ENCODE data around the gene TLR6. TPM values are rescaled to one million over a fixed set of nuclear protein-coding genes. Genes with fewer than 3 reads are reported as not detected.

TLR6 gene
- total RNA-seq, 1 experiment from 2014 or later = 0.11 TPM

DNA sequence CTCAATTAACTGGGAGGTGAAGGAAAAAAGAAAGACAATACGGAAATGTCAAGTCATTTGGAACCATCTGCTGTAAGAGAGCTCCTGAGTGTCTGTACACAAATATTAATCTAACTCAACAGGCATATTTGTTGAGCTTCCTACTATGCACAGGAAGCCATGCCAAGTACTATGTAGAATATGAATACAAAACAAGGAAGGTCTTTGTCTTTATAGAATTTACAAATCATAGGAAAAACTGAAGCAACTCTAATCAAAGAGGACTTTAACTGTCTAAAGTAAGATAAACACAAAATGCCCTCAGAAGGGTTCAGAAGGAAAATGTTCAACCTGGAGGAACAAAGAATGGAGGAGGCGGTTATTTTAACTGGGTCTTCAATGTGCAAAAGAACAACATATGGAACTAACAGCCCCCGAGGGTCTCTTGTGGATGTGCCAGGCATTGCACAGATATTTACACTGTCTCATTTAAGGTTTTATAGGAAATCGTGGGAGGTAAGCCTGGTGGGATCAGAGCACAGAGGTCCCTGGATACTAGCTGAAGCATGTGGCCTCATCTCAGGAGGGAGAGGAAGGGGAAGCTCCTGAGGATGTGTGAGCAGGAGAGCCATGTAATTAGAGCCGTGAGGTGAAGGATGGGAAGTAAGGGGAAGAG, 16.8 kb upstream of the TLR6 start:
- H3K27me3 Mint-ChIP-seq (ENCODE audit: low read depth) = no peaks in the 10 kb centered on the region
- DNase-seq (ENCODE audit: low spot score) (no peak), ATAC-seq (0 out of 2 replicates have a peak, but pooled peaks have one; percentile 36)
- H3K36me3 Mint-ChIP-seq = peaks cover 6% of the 10 kb centered on the region
- H3K9me3 Mint-ChIP-seq = peaks cover 13% of the 10 kb centered on the region
- no peak overlapping the region; the same call in 1 of the 2 replicates for H3K27ac Mint-ChIP-seq
- ChIA-PET POLR2A (no interaction called here), CTCF (interaction anchor here (0.6 to 2.5 kb wide), 4 partner anchors 12 to 1268 kb away, joined by 3 to 18 read pairs (median 6); no protein-coding TSS in a partner anchor)
- peaks cover 11% of the 10 kb centered on the region for H3K4me1 Mint-ChIP-seq
- no peak overlapping the region for H3K4me3 Mint-ChIP-seq
- TF ChIP-seq SP1 (CRISPR knock-in tag; conservative IDR thresholded peaks at IDR 0.05) (no peak), ZNF532 (CRISPR knock-in tag; IDR thresholded peaks at IDR 0.05; ENCODE audit: borderline replicate concordance) (no peak), ZNF219 (CRISPR knock-in tag; IDR thresholded peaks at IDR 0.05; ENCODE audit: borderline replicate concordance) (no peak), NFYB (CRISPR knock-in tag; conservative IDR thresholded peaks at IDR 0.05; ENCODE audit: low read depth) (no peak), CTCF (IDR thresholded peaks at IDR 0.05) (no peak), EMX1 (CRISPR knock-in tag; IDR thresholded peaks at IDR 0.05) (no peak), GABPB1 (CRISPR knock-in tag; IDR thresholded peaks at IDR 0.05) (no peak), FOXK1 (CRISPR knock-in tag; IDR thresholded peaks at IDR 0.05) (no peak), KAT7 (CRISPR knock-in tag; IDR thresholded peaks at IDR 0.05; ENCODE audit: borderline replicate concordance) (no peak)
- TF ChIP-seq, protein P1, sequence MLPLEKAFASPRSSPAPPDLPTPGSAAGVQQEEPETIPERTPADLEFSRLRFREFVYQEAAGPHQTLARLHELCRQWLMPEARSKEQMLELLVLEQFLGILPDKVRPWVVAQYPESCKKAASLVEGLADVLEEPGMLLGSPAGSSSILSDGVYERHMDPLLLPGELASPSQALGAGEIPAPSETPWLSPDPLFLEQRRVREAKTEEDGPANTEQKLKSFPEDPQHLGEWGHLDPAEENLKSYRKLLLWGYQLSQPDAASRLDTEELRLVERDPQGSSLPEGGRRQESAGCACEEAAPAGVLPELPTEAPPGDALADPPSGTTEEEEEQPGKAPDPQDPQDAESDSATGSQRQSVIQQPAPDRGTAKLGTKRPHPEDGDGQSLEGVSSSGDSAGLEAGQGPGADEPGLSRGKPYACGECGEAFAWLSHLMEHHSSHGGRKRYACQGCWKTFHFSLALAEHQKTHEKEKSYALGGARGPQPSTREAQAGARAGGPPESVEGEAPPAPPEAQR (CRISPR knock-in tag; IDR thresholded peaks at IDR 0.05) = no peak
- TF ChIP-seq, protein P2, sequence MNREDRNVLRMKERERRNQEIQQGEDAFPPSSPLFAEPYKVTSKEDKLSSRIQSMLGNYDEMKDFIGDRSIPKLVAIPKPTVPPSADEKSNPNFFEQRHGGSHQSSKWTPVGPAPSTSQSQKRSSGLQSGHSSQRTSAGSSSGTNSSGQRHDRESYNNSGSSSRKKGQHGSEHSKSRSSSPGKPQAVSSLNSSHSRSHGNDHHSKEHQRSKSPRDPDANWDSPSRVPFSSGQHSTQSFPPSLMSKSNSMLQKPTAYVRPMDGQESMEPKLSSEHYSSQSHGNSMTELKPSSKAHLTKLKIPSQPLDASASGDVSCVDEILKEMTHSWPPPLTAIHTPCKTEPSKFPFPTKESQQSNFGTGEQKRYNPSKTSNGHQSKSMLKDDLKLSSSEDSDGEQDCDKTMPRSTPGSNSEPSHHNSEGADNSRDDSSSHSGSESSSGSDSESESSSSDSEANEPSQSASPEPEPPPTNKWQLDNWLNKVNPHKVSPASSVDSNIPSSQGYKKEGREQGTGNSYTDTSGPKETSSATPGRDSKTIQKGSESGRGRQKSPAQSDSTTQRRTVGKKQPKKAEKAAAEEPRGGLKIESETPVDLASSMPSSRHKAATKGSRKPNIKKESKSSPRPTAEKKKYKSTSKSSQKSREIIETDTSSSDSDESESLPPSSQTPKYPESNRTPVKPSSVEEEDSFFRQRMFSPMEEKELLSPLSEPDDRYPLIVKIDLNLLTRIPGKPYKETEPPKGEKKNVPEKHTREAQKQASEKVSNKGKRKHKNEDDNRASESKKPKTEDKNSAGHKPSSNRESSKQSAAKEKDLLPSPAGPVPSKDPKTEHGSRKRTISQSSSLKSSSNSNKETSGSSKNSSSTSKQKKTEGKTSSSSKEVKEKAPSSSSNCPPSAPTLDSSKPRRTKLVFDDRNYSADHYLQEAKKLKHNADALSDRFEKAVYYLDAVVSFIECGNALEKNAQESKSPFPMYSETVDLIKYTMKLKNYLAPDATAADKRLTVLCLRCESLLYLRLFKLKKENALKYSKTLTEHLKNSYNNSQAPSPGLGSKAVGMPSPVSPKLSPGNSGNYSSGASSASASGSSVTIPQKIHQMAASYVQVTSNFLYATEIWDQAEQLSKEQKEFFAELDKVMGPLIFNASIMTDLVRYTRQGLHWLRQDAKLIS (CRISPR knock-in tag; IDR thresholded peaks at IDR 0.05; ENCODE audit: borderline replicate concordance) = no peak
- TF ChIP-seq, protein P3, sequence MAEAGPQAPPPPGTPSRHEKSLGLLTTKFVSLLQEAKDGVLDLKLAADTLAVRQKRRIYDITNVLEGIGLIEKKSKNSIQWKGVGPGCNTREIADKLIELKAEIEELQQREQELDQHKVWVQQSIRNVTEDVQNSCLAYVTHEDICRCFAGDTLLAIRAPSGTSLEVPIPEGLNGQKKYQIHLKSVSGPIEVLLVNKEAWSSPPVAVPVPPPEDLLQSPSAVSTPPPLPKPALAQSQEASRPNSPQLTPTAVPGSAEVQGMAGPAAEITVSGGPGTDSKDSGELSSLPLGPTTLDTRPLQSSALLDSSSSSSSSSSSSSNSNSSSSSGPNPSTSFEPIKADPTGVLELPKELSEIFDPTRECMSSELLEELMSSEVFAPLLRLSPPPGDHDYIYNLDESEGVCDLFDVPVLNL (CRISPR knock-in tag; IDR thresholded peaks at IDR 0.05; ENCODE audit: borderline replicate concordance, low read depth) = no peak
- TF ChIP-seq, protein P4, sequence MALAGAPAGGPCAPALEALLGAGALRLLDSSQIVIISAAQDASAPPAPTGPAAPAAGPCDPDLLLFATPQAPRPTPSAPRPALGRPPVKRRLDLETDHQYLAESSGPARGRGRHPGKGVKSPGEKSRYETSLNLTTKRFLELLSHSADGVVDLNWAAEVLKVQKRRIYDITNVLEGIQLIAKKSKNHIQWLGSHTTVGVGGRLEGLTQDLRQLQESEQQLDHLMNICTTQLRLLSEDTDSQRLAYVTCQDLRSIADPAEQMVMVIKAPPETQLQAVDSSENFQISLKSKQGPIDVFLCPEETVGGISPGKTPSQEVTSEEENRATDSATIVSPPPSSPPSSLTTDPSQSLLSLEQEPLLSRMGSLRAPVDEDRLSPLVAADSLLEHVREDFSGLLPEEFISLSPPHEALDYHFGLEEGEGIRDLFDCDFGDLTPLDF (CRISPR knock-in tag; IDR thresholded peaks at IDR 0.05) = no peak
- TF ChIP-seq, protein P5, sequence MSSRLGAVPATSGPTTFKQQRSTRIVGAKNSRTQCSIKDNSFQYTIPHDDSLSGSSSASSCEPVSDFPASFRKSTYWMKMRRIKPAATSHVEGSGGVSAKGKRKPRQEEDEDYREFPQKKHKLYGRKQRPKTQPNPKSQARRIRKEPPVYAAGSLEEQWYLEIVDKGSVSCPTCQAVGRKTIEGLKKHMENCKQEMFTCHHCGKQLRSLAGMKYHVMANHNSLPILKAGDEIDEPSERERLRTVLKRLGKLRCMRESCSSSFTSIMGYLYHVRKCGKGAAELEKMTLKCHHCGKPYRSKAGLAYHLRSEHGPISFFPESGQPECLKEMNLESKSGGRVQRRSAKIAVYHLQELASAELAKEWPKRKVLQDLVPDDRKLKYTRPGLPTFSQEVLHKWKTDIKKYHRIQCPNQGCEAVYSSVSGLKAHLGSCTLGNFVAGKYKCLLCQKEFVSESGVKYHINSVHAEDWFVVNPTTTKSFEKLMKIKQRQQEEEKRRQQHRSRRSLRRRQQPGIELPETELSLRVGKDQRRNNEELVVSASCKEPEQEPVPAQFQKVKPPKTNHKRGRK (CRISPR knock-in tag; IDR thresholded peaks at IDR 0.05; ENCODE audit: borderline replicate concordance) = no peak
